ENCODE measurements around the gene KRTAP5-5. TPM values are rescaled to one million over a fixed set of nuclear protein-coding genes. Genes with fewer than 3 reads are reported as not detected.

KRTAP5-5 gene
- polyA plus RNA-seq, 1 donor from 2014 or later: not detected

GRCh38 chr11:1630271-1630670, 696 bp downstream of the KRTAP5-5 start:
- Histone ChIP-seq H3F3A (ENCODE audit: insufficient read depth, low read length, poor library complexity, severe bottlenecking) (no peaks in the 10 kb centered on the region), H3K27me3 (ENCODE audit: insufficient read depth, low read depth, low read length) (no peaks in the 10 kb centered on the region), H3K4me3 (ENCODE audit: low read length) (no peak overlapping the region), H3K27ac (ENCODE audit: low read length) (no peak overlapping the region), H3K4me2 (ENCODE audit: low read length) (no peak overlapping the region), H2AFZ (ENCODE audit: low read depth, low read length) (no peak overlapping the region), H4K20me1 (ENCODE audit: insufficient read depth) (no peaks in the 10 kb centered on the region), H3K9ac (ENCODE audit: low read length) (no peak overlapping the region), H3K36me3 (ENCODE audit: insufficient read depth, low read length) (no peaks in the 10 kb centered on the region), H3K79me2 (replicated peaks; ENCODE audit: insufficient read depth, low read length) (no peaks in the 10 kb centered on the region), H3K9me2 (ENCODE audit: insufficient read depth, low read length) (no peaks in the 10 kb centered on the region), H3K9me3 (ENCODE audit: low read length) (no peaks in the 10 kb centered on the region)
- TF ChIP-seq RAD21 (conservative IDR thresholded peaks at IDR 0.05): no peak

- H3K79me2 ChIP-seq (replicated peaks; ENCODE audit: insufficient read depth, low read length): no peaks in the 10 kb centered on the region
- no peak overlapping the region for H3K9ac ChIP-seq (ENCODE audit: low read length)
- no peaks in the 10 kb centered on the region for H3K9me3 ChIP-seq (ENCODE audit: low read length)
- no peak overlapping the region for H3K27ac ChIP-seq (ENCODE audit: low read length)
- no peaks in the 10 kb centered on the region for H3K27me3 ChIP-seq (ENCODE audit: insufficient read depth, low read depth, low read length)
- TF ChIP-seq EP300 (conservative IDR thresholded peaks at IDR 0.05; ENCODE audit: poor library complexity, severe bottlenecking) (no peak), SMC3 (conservative IDR thresholded peaks at IDR 0.05; ENCODE audit: poor library complexity) (no peak), CTCF (IDR thresholded peaks at IDR 0.05; ENCODE audit: poor library complexity, severe bottlenecking) (no peak), MXI1 (conservative IDR thresholded peaks at IDR 0.05; ENCODE audit: poor library complexity, severe bottlenecking) (no peak), POLR2AphosphoS5 (IDR thresholded peaks at IDR 0.05) (no peak)
- H4K20me1 ChIP-seq (ENCODE audit: insufficient read depth): no peaks in the 10 kb centered on the region
- H2AFZ ChIP-seq (ENCODE audit: low read depth, low read length): no peak overlapping the region
- no peak overlapping the region for H3K4me3 ChIP-seq (ENCODE audit: low read length)
- no peaks in the 10 kb centered on the region for H3K9me2 ChIP-seq (ENCODE audit: insufficient read depth, low read length)
- no peaks in the 10 kb centered on the region for H3F3A ChIP-seq (ENCODE audit: insufficient read depth, low read length, poor library complexity, severe bottlenecking)
- no peak overlapping the region for H3K4me2 ChIP-seq (ENCODE audit: low read length)
- no peaks in the 10 kb centered on the region for H3K36me3 ChIP-seq (ENCODE audit: insufficient read depth, low read length)
These were observed 1.5 kb downstream of the KRTAP5-5 start for GRCh38 chr11:1631066-1631568.

GRCh38 chr11:1632053-1632714, 2.6 kb downstream of the KRTAP5-5 start:
- Histone ChIP-seq H3K9me3 (ENCODE audit: low read length) (no peaks in the 10 kb centered on the region), H3K4me3 (ENCODE audit: low read length) (no peak overlapping the region), H3F3A (ENCODE audit: insufficient read depth, low read length, poor library complexity, severe bottlenecking) (no peaks in the 10 kb centered on the region), H3K9me2 (ENCODE audit: insufficient read depth, low read length) (no peaks in the 10 kb centered on the region), H3K79me2 (replicated peaks; ENCODE audit: insufficient read depth, low read length) (no peaks in the 10 kb centered on the region), H3K27me3 (ENCODE audit: insufficient read depth, low read depth, low read length) (no peaks in the 10 kb centered on the region), H3K9ac (ENCODE audit: low read length) (no peak overlapping the region), H3K27ac (ENCODE audit: low read length) (no peak overlapping the region), H3K4me2 (ENCODE audit: low read length) (no peak overlapping the region), H3K36me3 (ENCODE audit: insufficient read depth, low read length) (no peaks in the 10 kb centered on the region), H2AFZ (ENCODE audit: low read depth, low read length) (no peak overlapping the region), H4K20me1 (ENCODE audit: insufficient read depth) (no peaks in the 10 kb centered on the region)
- TF ChIP-seq RAD21 (conservative IDR thresholded peaks at IDR 0.05) (no peak), MXI1 (conservative IDR thresholded peaks at IDR 0.05; ENCODE audit: poor library complexity, severe bottlenecking) (no peak), EP300 (conservative IDR thresholded peaks at IDR 0.05; ENCODE audit: poor library complexity, severe bottlenecking) (no peak), POLR2AphosphoS5 (IDR thresholded peaks at IDR 0.05) (no peak), EZH2 (IDR thresholded peaks at IDR 0.05; ENCODE audit: borderline replicate concordance, insufficient read depth, low read length, poor library complexity, severe bottlenecking) (no peak), TAF1 (IDR thresholded peaks at IDR 0.05; ENCODE audit: low read depth) (no peak), CTCF (IDR thresholded peaks at IDR 0.05; ENCODE audit: poor library complexity, severe bottlenecking) (no peak), SMC3 (conservative IDR thresholded peaks at IDR 0.05; ENCODE audit: poor library complexity) (no peak), REST (IDR thresholded peaks at IDR 0.05; ENCODE audit: borderline replicate concordance) (no peak)
